ENCODE data around the gene NXF2.

The NXF2 gene

DNA sequence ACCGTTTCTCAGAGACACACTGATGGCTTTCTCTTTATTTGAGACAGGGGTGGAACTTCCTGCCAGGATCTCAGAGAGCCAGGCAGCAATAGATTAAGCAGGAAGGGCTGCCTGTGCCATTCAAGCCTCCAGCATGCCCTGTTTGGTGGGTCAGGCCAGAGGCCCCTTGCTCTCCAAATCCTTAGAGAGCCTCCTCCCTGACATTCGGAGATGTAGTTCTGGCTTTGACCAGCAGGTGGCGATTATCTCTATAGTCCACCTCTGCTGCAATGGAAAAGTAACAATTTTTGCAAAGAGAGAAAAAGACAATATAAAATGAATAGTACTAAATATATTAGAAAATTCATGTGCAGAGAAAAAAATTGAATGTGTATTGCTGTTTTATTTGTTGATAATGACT is 98.9 kb downstream of the NXF2 start:
- DNase-seq (ENCODE audit: low read depth, low spot score), result no peak
- no peaks in the 10 kb centered on the region for H3K9me3 ChIP-seq (ENCODE audit: low read depth, low read length)
- H3K36me3 ChIP-seq (ENCODE audit: insufficient read depth, low read length), result no peaks in the 10 kb centered on the region
- no peak overlapping the region for H3K9ac ChIP-seq (ENCODE audit: insufficient read length)
- H3K4me3 ChIP-seq, result no peak overlapping the region
- TF ChIP-seq EZH2 (IDR thresholded peaks at IDR 0.05), result no peak
- no peak for TF ChIP-seq POLR2AphosphoS5 (IDR thresholded peaks at IDR 0.05; ENCODE audit: borderline replicate concordance, low read depth, low read length)
- no peak for TF ChIP-seq FOXP2 (optimal IDR thresholded peaks at IDR 0.05; ENCODE audit: control extremely low read depth, extremely low read length, insufficient read depth)
- no peak overlapping the region for H3K27ac ChIP-seq

All from SK-N-MC (cell line).